Measurements from ENCODE around the gene TBC1D9B. TPM values are rescaled to one million over a fixed set of nuclear protein-coding genes. Genes with fewer than 3 reads are reported as not detected.

Gene TBC1D9B
- total and polyA plus RNA-seq, 2 of the 13 experiments (the other 11 are each of a cell fraction or from before 2014, with no cell fraction given): 35.0 to 50.0 TPM

DNA sequence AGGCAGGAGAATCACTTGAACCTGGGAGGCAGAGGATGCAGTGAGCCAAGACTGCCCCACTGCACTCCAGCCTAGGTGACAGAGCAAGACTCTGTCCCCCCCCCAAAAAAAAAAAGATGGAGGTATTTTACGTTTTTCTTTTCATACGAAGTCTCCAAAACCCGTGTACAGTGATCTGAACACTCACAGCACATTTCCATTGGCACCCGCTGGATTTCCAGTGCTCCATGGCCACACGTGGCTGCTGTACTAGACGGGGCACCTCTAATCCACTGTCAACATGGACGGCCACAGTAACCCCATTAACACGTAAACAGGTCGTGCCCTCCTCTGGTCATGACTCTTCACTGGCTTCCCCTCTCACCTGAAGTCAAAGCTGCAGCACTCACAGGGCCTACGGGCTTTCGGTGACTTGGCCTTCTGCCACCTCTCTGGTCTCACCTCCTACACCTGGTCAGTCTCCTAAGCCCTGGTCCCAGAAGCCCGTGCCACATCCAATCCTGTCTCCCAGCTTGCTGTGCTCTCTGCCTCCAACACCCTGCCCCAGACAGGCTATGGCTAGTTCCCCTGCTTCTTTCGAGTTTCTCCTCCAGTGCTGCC lies 22.1 kb downstream of the TBC1D9B start:
- H3K9me3 ChIP-seq (ENCODE audit: low read length): peaks cover 28% of the 10 kb centered on the region
- no peak overlapping the region for H3K4me3 ChIP-seq (replicated peaks in 1 of 3; ENCODE audit: insufficient read depth in 1 of 3, low read depth in 2 of 3, low read length in 3 of 3)
- POLR2A ChIA-PET: no interaction called here
- H3K9ac ChIP-seq (ENCODE audit: insufficient read depth, low read depth, low read length): no peak overlapping the region
- H3K79me2 ChIP-seq (ENCODE audit: insufficient read depth, low read length): no peaks in the 10 kb centered on the region
- intact Hi-C loops (cut with micrococcal nuclease; ENCODE audit: unreplicated experiment): no loop called here
- WGBS (ENCODE audit: low lambda C conversion rate): over 99% methylated on average over 13 of the region's 13 CpGs
- H3K36me3 ChIP-seq (replicated peaks in 1 of 2; ENCODE audit: control insufficient read depth in 1 of 2, insufficient read depth in 2 of 2, low read length in 2 of 2): peaks cover 35 to 65% of the 10 kb centered on the region in 2 experiments
- in situ Hi-C loops (cut with HindIII; ENCODE audit: extremely low pct_ligation_motif_present, low pct_unique_long_range_greater_than_20kb): no loop called here
- H4K20me1 ChIP-seq (ENCODE audit: insufficient read depth, low read length): no peaks in the 10 kb centered on the region
- no TSS peak for BruUV-seq (replicated peaks)
- H3K27ac ChIP-seq (ENCODE audit: extremely low read length, insufficient read depth, low read length): no peak overlapping the region
- CTCF ChIA-PET (ENCODE audit: low intra/inter-chr PET ratio, low total read pairs): no interaction called here
- H3K4me2 ChIP-seq (ENCODE audit: low read depth, low read length): no peak overlapping the region
- TF ChIP-seq, protein P1, sequence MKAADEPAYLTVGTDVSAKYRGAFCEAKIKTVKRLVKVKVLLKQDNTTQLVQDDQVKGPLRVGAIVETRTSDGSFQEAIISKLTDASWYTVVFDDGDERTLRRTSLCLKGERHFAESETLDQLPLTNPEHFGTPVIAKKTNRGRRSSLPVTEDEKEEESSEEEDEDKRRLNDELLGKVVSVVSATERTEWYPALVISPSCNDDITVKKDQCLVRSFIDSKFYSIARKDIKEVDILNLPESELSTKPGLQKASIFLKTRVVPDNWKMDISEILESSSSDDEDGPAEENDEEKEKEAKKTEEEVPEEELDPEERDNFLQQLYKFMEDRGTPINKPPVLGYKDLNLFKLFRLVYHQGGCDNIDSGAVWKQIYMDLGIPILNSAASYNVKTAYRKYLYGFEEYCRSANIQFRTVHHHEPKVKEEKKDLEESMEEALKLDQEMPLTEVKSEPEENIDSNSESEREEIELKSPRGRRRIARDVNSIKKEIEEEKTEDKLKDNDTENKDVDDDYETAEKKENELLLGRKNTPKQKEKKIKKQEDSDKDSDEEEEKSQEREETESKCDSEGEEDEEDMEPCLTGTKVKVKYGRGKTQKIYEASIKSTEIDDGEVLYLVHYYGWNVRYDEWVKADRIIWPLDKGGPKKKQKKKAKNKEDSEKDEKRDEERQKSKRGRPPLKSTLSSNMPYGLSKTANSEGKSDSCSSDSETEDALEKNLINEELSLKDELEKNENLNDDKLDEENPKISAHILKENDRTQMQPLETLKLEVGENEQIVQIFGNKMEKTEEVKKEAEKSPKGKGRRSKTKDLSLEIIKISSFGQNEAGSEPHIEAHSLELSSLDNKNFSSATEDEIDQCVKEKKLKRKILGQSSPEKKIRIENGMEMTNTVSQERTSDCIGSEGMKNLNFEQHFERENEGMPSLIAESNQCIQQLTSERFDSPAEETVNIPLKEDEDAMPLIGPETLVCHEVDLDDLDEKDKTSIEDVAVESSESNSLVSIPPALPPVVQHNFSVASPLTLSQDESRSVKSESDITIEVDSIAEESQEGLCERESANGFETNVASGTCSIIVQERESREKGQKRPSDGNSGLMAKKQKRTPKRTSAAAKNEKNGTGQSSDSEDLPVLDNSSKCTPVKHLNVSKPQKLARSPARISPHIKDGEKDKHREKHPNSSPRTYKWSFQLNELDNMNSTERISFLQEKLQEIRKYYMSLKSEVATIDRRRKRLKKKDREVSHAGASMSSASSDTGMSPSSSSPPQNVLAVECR (CRISPR knock-in tag; IDR thresholded peaks at IDR 0.05; ENCODE audit: borderline replicate concordance): no peak
- FAIRE-seq (no peak), ATAC-seq (no peak), DNase-seq (ENCODE audit: low spot score) (no peak)
- no peak overlapping the region for H2AFZ ChIP-seq (ENCODE audit: low read length)
- no peaks in the 10 kb centered on the region for H3K27me3 ChIP-seq (ENCODE audit: control insufficient read depth in 1 of 2, insufficient read depth in 2 of 2, low read length in 2 of 2)
- H3K4me1 ChIP-seq (ENCODE audit: insufficient read depth, low read length): no peaks in the 10 kb centered on the region

DNA sequence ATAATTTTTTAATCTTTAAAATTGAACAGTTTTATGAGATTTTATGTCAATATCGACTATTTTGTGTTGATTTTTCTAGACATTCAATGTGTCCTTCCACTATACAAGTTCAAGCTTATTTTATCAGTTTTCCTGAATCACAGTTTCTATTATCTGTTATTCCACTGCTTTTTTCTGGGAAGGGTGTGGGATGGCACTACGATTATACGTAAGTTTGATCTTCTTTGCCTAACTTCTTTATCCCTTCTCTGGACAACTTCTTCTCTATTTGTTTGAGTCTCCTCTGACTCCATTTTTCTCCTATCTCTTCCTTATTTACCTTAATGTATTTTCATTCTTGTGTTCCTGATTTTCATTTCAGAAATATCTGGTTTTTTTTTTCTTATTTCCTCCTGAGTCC lies 24.5 kb downstream of the TBC1D9B start:
- Histone ChIP-seq H3K9me3 (ENCODE audit: low read length) (peaks cover 28% of the 10 kb centered on the region), H4K20me1 (ENCODE audit: insufficient read depth, low read length) (no peaks in the 10 kb centered on the region), H3K27me3 (ENCODE audit: control insufficient read depth in 1 of 2, insufficient read depth in 2 of 2, low read length in 2 of 2) (no peaks in the 10 kb centered on the region), H3K4me2 (ENCODE audit: low read depth, low read length) (no peak overlapping the region), H3K79me2 (ENCODE audit: insufficient read depth, low read length) (no peaks in the 10 kb centered on the region), H3K9ac (ENCODE audit: insufficient read depth, low read depth, low read length) (no peak overlapping the region), H3K27ac (ENCODE audit: extremely low read length, insufficient read depth, low read length) (no peak overlapping the region), H3K4me1 (ENCODE audit: insufficient read depth, low read length) (no peaks in the 10 kb centered on the region), H3K36me3 (replicated peaks in 1 of 2; ENCODE audit: control insufficient read depth in 1 of 2, insufficient read depth in 2 of 2, low read length in 2 of 2) (peaks cover 27 to 55% of the 10 kb centered on the region in 2 experiments), H2AFZ (ENCODE audit: low read length) (no peak overlapping the region), H3K4me3 (replicated peaks in 1 of 3; ENCODE audit: insufficient read depth in 1 of 3, low read depth in 2 of 3, low read length in 3 of 3) (no peak overlapping the region)
- POLR2A ChIA-PET: no interaction called here
- intact Hi-C loops (cut with micrococcal nuclease; ENCODE audit: unreplicated experiment) (no loop called here), in situ Hi-C loops (cut with HindIII; ENCODE audit: extremely low pct_ligation_motif_present, low pct_unique_long_range_greater_than_20kb) (no loop called here)
- TF ChIP-seq SALL1 (CRISPR knock-in tag; IDR thresholded peaks at IDR 0.05): no peak
- no peak for TF ChIP-seq ZNF776 (CRISPR knock-in tag; IDR thresholded peaks at IDR 0.05)
- TF ChIP-seq, protein P2, sequence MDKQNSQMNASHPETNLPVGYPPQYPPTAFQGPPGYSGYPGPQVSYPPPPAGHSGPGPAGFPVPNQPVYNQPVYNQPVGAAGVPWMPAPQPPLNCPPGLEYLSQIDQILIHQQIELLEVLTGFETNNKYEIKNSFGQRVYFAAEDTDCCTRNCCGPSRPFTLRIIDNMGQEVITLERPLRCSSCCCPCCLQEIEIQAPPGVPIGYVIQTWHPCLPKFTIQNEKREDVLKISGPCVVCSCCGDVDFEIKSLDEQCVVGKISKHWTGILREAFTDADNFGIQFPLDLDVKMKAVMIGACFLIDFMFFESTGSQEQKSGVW (CRISPR knock-in tag; IDR thresholded peaks at IDR 0.05; ENCODE audit: borderline replicate concordance): no peak
- TF ChIP-seq NFRKB (IDR thresholded peaks at IDR 0.05): no peak
- TF ChIP-seq, protein P3, sequence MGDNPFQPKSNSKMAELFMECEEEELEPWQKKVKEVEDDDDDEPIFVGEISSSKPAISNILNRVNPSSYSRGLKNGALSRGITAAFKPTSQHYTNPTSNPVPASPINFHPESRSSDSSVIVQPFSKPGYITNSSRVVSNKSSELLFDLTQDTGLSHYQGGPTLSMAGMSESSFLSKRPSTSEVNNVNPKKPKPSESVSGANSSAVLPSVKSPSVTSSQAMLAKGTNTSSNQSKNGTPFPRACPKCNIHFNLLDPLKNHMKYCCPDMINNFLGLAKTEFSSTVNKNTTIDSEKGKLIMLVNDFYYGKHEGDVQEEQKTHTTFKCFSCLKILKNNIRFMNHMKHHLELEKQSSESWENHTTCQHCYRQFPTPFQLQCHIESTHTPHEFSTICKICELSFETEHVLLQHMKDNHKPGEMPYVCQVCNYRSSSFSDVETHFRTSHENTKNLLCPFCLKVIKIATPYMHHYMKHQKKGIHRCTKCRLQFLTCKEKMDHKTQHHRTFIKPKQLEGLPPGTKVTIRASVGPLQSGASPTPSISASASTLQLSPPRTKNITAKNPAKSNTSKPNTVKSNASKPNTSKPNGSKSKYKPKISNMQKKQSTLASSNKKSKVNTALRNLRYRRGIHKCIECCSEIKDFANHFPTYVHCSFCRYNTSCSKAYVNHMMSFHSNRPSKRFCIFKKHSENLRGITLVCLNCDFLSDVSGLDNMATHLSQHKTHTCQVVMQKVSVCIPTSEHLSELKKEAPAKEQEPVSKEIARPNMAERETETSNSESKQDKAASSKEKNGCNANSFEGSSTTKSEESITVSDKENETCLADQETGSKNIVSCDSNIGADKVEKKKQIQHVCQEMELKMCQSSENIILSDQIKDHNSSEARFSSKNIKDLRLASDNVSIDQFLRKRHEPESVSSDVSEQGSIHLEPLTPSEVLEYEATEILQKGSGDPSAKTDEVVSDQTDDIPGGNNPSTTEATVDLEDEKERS (CRISPR knock-in tag; IDR thresholded peaks at IDR 0.05): 0 out of 2 replicates have a peak, but pooled peaks have one; percentile 63
- no peak for TF ChIP-seq HIVEP1 (CRISPR knock-in tag; IDR thresholded peaks at IDR 0.05)
- no peak for TF ChIP-seq ZBTB38 (CRISPR knock-in tag; IDR thresholded peaks at IDR 0.05)
- TF ChIP-seq ZKSCAN5 (CRISPR knock-in tag; IDR thresholded peaks at IDR 0.05): no peak
- TF ChIP-seq ZNF605 (CRISPR knock-in tag; IDR thresholded peaks at IDR 0.05): no peak
- no peak for DNase-seq (ENCODE audit: low spot score)
- CTCF ChIA-PET (ENCODE audit: low intra/inter-chr PET ratio, low total read pairs): no interaction called here
- no peak for FAIRE-seq
- 99% methylated on average over 3 of the region's 3 CpGs for WGBS (ENCODE audit: low lambda C conversion rate)
- no peak for ATAC-seq
- no TSS peak for BruUV-seq (replicated peaks)

Data from HepG2 (cell line).